GM20000 (cell line): ENCODE data around the gene GAS2L1.
A peak's percentile ranks its signal among the peaks of the same experiment; 100 is the strongest.

Experiments
- DNase-seq: peaks from one replicate; pipeline ENCODE4 v3.0.0; 2012; ENCODE audit warnings: low spot score
- TF ChIP-seq, protein P1 (sequence below): IDR thresholded peaks from 2 replicates; pipeline ENCODE4 v1.5.1; 2012; ENCODE audit warnings: mild to moderate bottlenecking, control low read depth; ENCODE audit errors: extremely low read depth, missing control alignments

Gene GAS2L1

DNA sequence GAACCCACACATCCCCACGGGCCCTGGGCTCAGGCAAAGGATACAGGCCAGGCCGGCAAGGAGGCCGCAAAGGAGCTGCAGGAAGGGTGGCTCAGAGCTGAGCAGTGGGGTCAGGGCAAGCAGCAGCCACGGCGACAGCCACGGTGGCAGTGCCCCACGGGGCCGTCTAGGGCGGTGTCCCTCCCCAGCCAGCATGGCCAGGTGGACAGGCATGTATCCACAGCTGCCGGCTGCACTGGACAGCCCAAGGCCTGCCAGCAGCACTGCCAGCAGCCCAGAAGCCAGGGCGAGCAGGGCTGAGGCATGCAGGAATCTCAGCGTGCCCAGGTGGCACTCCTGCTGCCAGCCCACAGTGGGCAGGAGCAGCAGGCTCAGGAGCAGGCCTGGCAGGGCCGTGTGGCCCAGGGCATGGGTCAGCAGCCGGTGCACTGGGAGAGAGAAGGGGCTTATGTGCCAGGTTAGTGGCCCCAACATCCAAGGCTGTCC, 42.6 kb upstream of the GAS2L1 start:
- TF ChIP-seq, protein P1, sequence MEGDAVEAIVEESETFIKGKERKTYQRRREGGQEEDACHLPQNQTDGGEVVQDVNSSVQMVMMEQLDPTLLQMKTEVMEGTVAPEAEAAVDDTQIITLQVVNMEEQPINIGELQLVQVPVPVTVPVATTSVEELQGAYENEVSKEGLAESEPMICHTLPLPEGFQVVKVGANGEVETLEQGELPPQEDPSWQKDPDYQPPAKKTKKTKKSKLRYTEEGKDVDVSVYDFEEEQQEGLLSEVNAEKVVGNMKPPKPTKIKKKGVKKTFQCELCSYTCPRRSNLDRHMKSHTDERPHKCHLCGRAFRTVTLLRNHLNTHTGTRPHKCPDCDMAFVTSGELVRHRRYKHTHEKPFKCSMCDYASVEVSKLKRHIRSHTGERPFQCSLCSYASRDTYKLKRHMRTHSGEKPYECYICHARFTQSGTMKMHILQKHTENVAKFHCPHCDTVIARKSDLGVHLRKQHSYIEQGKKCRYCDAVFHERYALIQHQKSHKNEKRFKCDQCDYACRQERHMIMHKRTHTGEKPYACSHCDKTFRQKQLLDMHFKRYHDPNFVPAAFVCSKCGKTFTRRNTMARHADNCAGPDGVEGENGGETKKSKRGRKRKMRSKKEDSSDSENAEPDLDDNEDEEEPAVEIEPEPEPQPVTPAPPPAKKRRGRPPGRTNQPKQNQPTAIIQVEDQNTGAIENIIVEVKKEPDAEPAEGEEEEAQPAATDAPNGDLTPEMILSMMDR, result no peak

DNA sequence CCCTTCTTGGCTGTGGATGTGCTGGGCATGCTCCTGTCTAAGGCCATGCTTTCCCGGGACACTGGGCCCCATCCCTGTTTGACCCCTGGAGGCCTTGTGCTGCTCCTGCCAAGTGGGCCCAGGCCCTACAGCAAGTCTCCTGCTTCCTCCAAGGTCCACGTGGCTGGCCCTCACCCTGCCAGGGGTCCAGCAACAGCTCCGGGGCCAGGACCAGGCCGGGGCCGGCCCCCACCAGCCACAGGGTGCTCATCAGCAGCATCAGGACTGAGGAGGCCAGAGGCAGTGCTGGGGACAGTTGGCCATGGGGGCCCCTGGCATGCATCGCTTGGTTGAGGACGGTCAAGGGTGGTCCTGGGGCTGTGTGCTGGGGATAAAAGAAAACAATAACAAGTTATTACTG, 41.1 kb upstream of the GAS2L1 start:
- DNase-seq, result no peak
- TF ChIP-seq, protein P1, result no peak

More for the DNA sequence above, 42.6 kb upstream of the GAS2L1 start:
- DNase-seq, result no peak

DNA sequence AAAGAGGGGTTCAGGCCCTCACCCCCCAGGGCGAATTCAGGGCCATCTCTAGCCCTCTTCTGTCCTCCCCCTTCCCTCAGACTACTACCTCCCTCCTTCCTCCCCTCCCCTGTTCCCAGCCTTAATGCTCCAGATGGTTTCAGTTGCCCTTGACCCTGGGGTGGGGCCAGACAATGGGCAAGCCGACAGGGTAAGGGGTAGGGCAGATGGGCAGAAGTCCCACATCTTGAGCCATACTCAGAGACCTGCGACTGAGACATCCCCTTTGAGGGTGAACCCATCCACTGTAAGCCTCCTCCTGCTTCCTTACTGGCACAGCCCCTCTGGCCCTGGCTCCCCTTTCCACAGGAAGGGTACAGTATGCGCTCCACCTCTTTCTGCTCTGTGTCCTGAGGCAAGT, 40.5 kb upstream of the GAS2L1 start:
- TF ChIP-seq, protein P1, result no peak
- no peak for DNase-seq

DNA sequence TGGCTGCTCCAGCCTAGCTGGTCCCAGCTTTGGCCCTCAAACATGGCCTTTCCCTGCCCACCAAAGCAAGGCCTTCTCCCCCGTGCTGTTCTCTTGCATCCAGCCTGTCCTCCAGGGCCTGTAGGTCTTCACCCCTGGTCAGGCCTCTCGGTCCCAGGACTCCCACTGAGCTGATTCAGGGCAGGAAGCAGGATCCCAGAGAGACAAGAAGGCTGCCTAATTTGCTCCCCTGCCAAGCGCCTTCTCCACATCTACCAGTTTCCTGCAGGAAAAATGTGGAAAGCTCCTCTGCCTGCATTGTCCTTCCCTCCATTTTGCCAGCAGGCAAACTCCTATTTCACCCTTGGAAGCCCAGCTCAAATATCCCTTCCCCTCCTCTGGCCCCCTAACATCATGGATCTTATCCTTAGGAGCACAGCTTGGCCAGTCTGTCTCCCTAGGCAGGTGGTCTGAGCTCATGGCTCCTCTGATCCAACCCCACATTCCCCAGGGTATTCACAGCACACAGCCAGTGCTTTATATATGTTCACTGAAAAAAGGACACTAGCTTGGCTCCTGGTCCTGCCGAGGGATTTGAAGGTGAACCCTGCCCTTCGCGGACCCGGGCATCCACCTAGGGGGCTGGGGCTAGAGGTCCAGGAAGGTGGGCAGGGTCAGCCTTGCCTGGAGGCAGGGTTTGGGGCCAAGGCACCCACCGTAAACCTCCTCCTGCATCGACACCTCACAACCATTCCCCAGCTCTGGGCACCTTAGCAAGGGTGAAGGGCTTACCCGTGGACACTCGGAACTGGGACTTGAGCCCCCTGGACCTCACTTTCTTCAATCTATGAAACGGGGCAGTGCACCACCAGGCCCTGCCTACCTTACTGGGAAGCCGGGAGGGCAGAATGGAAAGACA, 39.6 kb upstream of the GAS2L1 start:
- TF ChIP-seq, protein P1, result no peak
- no peak for DNase-seq

DNA sequence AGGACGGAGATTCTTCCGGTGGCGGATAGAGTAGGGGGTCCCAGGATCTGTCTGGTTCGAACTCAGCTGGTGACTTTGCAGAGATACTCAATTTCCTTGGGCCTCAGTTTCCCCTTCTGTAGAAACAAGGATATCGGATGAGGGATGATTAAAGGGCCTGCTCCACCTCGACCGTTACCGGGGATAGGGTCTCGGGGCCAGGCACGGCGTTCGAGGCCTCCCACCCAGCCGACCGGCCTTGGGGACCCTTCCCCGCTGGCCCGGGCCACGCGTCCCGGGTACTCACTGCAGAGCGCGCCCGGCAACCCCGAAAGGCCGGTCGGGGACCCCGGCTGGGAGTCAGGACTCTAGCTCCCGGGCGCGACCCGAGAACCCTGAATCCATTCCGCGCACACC, 39.0 kb upstream of the GAS2L1 start:
- TF ChIP-seq, protein P1, result no peak
- no peak for DNase-seq

DNA sequence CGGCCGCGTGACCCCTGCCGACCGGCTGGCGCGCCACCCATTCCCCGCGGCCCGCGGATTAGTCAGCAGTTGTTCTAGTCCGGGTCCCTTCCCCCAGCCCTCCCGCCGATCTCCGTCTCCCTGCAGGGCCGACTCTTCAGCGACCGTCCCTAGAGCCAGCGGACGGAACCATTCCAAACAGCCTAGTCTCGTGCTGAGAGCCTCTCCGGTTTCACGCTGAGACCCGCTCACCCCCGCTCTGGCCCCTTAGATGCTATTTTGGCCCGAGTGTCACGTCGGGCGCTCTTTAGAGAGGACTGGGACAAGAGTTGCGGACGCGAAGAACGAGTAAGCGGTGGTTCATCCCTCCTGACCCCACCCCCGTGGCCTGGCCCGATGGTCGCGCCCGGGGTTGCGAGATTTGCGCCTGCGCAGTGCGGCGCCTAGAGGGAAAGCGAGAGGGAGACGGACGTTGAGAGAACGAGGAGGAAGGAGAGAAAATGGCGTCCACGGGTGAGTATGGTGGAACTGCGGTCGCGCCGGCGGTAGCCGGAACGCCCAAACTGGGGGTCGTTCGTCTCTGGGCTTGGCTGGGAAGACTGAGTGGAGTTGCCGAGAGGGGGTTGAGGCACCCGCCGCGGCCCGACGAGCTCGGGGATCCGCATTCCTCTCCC, 38.5 kb upstream of the GAS2L1 start, which contains the start of the genes EWSR1 and RHBDD3:
TSS of gene EWSR1 (plus strand) at position 411 of the 653 bp plus-strand sequence. CDS start at position 480, 69 bp downstream.
TSS of gene RHBDD3 (minus strand) at position 124 of the 653 bp plus-strand sequence. CDS start 2,355 bp downstream, outside the sequence.
- TF ChIP-seq, protein P1, result no peak
- DNase-seq, result peak; percentile 98
